HG03460 (cell line): ENCODE results near the gene STPG1.

Source experiments
- ATAC-seq: cut with Tn5 transposase; IDR thresholded peaks from one replicate; pipeline ENCODE4 v1.9.1; 2021; ENCODE audit not compliant: unreplicated experiment

STPG1 gene

GRCh38 chr1:24319962-24320361 lies 93.6 kb downstream of the STPG1 start:
- no peak for ATAC-seq

- ATAC-seq = no peak
Measured at GRCh38 chr1:24319312-24319863, 94.2 kb downstream of the STPG1 start, which contains the start of gene GRHL3. GRHL3 (plus strand) TSS chr1:24319357; CDS start chr1:24319552, 195 bp downstream.

GRCh38 chr1:24318615-24319311 lies 94.8 kb downstream of the STPG1 start:
- no peak for ATAC-seq

GRCh38 chr1:24317956-24318614 lies 95.5 kb downstream of the STPG1 start:
- ATAC-seq = no peak

- no peak for ATAC-seq
Measured at GRCh38 chr1:24317081-24317480, 96.5 kb downstream of the STPG1 start.

GRCh38 chr1:24316645-24317044 lies 96.9 kb downstream of the STPG1 start:
- ATAC-seq = no peak

GRCh38 chr1:24315391-24315790 lies 98.2 kb downstream of the STPG1 start:
- ATAC-seq = no peak

GRCh38 chr1:24311741-24312140 lies 101.8 kb downstream of the STPG1 start:
- no peak for ATAC-seq

GRCh38 chr1:24311234-24311633 lies 102.3 kb downstream of the STPG1 start:
- no peak for ATAC-seq

GRCh38 chr1:24309762-24310485 lies 103.7 kb downstream of the STPG1 start:
- ATAC-seq = no peak

- no peak for ATAC-seq
Measured at GRCh38 chr1:24308365-24309015, 105.1 kb downstream of the STPG1 start.
